Esophagus muscularis mucosa (tissue), 4 donors: ENCODE measurements around the gene CTSW. TPM values are rescaled to one million over a fixed set of nuclear protein-coding genes. Genes with fewer than 3 reads are reported as not detected.

ENCODE experiments used
- DNase-seq: peaks from one replicate; pipeline ENCODE4 v3.0.0-alpha.2; 2017; ENCODE audit errors: extremely low spot score
- H3K27ac ChIP-seq, 4 donors: fragments of 200-600 bp; sonication (generic); replicated peaks in 1 of 4; 1 replicate in 3 of 4; 2 replicates in 1 of 4; pipeline ENCODE4 v1.5.1; 2016 to 2019; ENCODE audit warnings: mild to moderate bottlenecking in 1 of 4
- H3K27me3 ChIP-seq, 4 donors: fragments of 200-600 bp; sonication (generic); one replicate each; pipeline versions ENCODE4 v1.5.1 to v1.6.0; 2016 to 2019
- H3K36me3 ChIP-seq, 4 donors: fragments of 200-600 bp; sonication (generic); one replicate each; pipeline ENCODE4 v1.5.1; 2016 to 2019
- H3K4me1 ChIP-seq, 4 donors: fragments of 200-600 bp; sonication (generic); one replicate each; pipeline ENCODE4 v1.5.1; 2016 to 2019
- H3K4me3 ChIP-seq, 4 donors: fragments of 200-600 bp; sonication (generic); 1 replicate in 2 of 4; 2 replicates in 2 of 4; pipeline ENCODE4 v1.5.1; 2016 to 2019; ENCODE audit warnings: mild to moderate bottlenecking in 4 of 4, moderate library complexity in 1 of 4
- H3K9me3 ChIP-seq, 4 donors: fragments of 200-600 bp; sonication (generic); 1 replicate in 3 of 4; 2 replicates in 1 of 4; pipeline ENCODE4 v1.5.1; 2016 to 2019
- EP300 ChIP-seq: sonication (generic); formaldehyde crosslinking; IDR thresholded peaks from one replicate; pipeline ENCODE4 v1.6.1; 2017; ENCODE audit warnings: antibody characterized with exemption
- POLR2A ChIP-seq: fragments of 450-650 bp; IDR thresholded peaks from one replicate; pipeline ENCODE4 v1.6.1; 2017; ENCODE audit warnings: antibody characterized with exemption, moderate library complexity, mild to moderate bottlenecking, low read depth
- POLR2AphosphoS5 ChIP-seq, 2 donors: sonication (generic); formaldehyde crosslinking; IDR thresholded peaks; one replicate each; pipeline ENCODE4 v1.6.1; 2017; ENCODE audit warnings: antibody characterized with exemption in 2 of 2
- WGBS: methylation state at CpG from one replicate; pipeline ENCODE4 v1.1.5; 2018; 5-methylcytosine and 5-hydroxymethylcytosine counted together
- intact Hi-C: fragments of 100-400 bp; cut with DNase I; formaldehyde crosslinking; loops from one replicate; pipeline ENCODE4 v1.15.1; 2023
- total RNA-seq, 4 donors: library from RNA; depleted of rRNA; stranded (reverse); fragments of >200 nt; gene quantifications; one replicate each; pipeline versions ENCODE4 v1.1.0 to v1.2.1, GENCODE V29; 2016
- TF ChIP-seq, protein P1 (sequence below), 3 experiments: fragments of 200-600 bp in 2 of 3; fragments of 450-650 bp in 1 of 3; sonication (generic) in 2 of 3; IDR thresholded peaks; one replicate each; pipeline ENCODE4 v1.5.1; 2017 to 2019; ENCODE audit warnings: antibody characterized with exemption in 3 of 3, mild to moderate bottlenecking in 2 of 3, moderate library complexity in 1 of 3

Gene CTSW
- total RNA-seq, 4 donors from 2014 or later, result 0.83 to 2.7 (median 1.5) TPM

DNA sequence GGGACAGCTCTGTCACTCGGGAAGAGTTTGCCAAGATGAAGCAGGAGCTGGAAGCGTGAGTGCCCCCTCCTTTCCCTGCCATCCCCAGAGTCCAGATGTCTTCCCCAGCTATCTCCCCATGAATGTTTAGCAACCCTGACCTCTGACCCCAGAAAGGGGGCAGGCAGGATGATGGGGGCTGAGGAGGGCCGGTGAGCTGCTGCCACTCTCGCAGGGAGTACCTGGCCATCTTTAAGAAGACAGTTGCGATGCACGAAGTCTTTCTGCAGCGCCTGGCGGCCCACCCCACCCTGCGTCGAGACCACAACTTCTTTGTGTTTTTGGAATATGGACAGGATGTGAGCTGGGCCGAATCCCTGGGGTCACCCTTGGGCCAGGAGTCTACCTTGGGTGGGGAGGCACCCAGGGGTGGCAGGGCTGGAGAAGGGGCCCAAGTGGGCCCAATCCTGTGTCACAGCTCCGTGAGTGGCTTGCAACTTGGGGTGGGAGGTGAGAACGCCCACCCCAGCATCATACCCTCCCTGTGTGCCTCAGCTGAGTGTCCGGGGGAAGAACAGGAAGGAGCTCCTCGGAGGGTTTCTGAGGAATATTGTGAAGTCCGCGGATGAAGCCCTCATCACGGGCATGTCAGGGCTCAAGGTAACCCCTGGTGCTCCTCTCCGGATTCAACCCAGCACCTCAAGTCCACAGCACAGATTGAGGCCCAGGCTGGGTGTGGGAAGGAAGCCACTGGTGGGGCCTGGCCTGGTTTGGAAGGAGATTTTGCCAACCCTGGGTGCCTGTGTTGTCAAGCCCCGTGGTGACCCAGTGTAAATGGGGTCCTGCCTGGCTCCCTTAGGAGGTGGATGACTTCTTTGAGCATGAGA is 29.2 kb upstream of the CTSW start:
- DNase-seq, result no peak

DNA sequence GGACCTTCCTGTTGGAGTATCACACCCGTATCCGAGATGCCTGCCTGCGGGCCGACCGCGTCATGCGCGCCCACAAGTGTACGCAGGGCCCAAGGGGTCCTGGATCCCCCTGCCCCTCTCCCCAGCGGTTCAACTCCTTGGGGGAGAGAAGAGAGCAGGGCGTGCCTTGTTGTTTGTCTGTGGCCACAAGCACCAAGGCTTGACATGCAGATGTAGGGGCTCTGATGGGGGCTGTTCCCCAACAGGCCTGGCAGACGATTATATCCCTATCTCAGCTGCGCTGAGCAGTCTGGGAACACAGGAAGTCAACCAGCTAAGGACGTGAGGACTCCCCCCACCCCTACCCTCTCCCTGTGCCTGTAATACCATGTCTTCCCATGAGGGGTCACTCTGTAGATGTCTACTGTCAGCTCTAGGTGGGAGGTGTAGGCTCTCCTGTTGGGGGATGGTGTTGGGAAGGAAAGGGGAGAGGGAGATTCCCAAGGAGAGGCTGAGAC is 28.5 kb upstream of the CTSW start:
- Histone ChIP-seq H3K4me1 (peaks cover 13 to 42% (median 31%) of the 10 kb centered on the region in 4 donors), H3K27ac (no peak overlapping the region), H3K4me3 (no peak overlapping the region), H3K9me3 (peaks cover 0 to 9% (median 3%) of the 10 kb centered on the region in 4 donors), H3K36me3 (peaks cover 22 to 59% (median 58%) of the 10 kb centered on the region in 4 donors), H3K27me3 (no peaks in the 10 kb centered on the region)
- TF ChIP-seq EP300 (no peak), POLR2AphosphoS5 (IDR thresholded peaks at IDR 0.05) (peak in 1 of 2 donors; percentile 20), POLR2A (no peak)
- TF ChIP-seq, protein P1, sequence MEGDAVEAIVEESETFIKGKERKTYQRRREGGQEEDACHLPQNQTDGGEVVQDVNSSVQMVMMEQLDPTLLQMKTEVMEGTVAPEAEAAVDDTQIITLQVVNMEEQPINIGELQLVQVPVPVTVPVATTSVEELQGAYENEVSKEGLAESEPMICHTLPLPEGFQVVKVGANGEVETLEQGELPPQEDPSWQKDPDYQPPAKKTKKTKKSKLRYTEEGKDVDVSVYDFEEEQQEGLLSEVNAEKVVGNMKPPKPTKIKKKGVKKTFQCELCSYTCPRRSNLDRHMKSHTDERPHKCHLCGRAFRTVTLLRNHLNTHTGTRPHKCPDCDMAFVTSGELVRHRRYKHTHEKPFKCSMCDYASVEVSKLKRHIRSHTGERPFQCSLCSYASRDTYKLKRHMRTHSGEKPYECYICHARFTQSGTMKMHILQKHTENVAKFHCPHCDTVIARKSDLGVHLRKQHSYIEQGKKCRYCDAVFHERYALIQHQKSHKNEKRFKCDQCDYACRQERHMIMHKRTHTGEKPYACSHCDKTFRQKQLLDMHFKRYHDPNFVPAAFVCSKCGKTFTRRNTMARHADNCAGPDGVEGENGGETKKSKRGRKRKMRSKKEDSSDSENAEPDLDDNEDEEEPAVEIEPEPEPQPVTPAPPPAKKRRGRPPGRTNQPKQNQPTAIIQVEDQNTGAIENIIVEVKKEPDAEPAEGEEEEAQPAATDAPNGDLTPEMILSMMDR (IDR thresholded peaks at IDR 0.05), result peak in 1 of 3 experiments; percentile 43
- intact Hi-C loops, result no loop called here
- DNase-seq, result no peak
- WGBS, result 91% methylated on average over 13 of the region's 14 CpGs

More for the DNA sequence above, 29.2 kb upstream of the CTSW start:
- H3K9me3 ChIP-seq, result peaks cover 0 to 9% (median 3%) of the 10 kb centered on the region in 4 donors
- peaks cover 17 to 52% (median 51%) of the 10 kb centered on the region in 4 donors for H3K36me3 ChIP-seq
- 74% methylated on average over 18 of the region's 20 CpGs for WGBS
- H3K4me3 ChIP-seq, result no peak overlapping the region
- no peaks in the 10 kb centered on the region for H3K27me3 ChIP-seq
- TF ChIP-seq, protein P1 (IDR thresholded peaks at IDR 0.05), result no peak
- no peak for TF ChIP-seq POLR2AphosphoS5 (IDR thresholded peaks at IDR 0.05)
- TF ChIP-seq EP300, result no peak
- TF ChIP-seq POLR2A, result no peak
- intact Hi-C loops, result no loop called here
- H3K4me1 ChIP-seq, result peaks cover 6 to 35% (median 24%) of the 10 kb centered on the region in 4 donors
- H3K27ac ChIP-seq, result no peak overlapping the region

DNA sequence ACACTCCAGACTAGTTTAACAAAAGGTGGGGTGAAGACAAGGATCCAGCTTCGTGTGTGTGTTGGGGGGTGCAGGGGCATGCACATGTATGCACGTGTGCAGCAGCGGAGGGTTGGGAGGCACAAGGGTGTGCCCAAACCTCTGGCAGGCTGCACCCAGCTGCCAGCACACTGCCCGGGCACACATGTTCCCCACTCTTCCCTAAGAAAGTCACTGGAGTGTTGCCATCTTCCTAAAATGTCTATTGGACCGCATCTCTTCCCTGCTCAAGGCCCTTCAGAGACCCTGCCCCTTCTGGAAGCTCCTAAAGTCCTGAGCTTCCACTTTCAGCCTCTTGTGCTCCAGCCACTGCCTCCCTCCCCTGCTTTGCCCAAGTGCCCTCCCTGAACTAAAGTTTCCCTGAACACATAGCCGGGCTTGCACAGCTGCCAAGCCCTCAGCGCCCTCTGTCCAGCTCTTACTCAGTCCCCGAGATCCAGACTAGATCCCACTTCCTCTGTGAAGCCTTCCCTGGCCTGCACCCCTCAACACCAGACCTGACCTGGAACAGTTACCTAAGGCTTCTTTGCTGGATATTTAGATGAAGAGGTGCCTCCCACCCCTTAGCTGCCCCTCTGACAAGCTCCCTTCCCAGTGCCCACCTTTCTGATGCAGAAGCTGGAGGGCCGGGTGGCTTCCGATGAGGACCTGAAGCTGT is 27.7 kb upstream of the CTSW start:
- 79% methylated on average over 8 of the region's 10 CpGs for WGBS
- no peak for TF ChIP-seq POLR2AphosphoS5 (IDR thresholded peaks at IDR 0.05)
- intact Hi-C loops, result no loop called here
- Histone ChIP-seq H3K4me1 (peaks cover 21 to 49% (median 38%) of the 10 kb centered on the region in 4 donors), H3K9me3 (peaks cover 0 to 9% (median 3%) of the 10 kb centered on the region in 4 donors), H3K4me3 (no peak overlapping the region), H3K27ac (no peak overlapping the region), H3K27me3 (no peaks in the 10 kb centered on the region), H3K36me3 (peaks cover 22 to 65% (median 60%) of the 10 kb centered on the region in 4 donors)
- DNase-seq, result no peak

DNA sequence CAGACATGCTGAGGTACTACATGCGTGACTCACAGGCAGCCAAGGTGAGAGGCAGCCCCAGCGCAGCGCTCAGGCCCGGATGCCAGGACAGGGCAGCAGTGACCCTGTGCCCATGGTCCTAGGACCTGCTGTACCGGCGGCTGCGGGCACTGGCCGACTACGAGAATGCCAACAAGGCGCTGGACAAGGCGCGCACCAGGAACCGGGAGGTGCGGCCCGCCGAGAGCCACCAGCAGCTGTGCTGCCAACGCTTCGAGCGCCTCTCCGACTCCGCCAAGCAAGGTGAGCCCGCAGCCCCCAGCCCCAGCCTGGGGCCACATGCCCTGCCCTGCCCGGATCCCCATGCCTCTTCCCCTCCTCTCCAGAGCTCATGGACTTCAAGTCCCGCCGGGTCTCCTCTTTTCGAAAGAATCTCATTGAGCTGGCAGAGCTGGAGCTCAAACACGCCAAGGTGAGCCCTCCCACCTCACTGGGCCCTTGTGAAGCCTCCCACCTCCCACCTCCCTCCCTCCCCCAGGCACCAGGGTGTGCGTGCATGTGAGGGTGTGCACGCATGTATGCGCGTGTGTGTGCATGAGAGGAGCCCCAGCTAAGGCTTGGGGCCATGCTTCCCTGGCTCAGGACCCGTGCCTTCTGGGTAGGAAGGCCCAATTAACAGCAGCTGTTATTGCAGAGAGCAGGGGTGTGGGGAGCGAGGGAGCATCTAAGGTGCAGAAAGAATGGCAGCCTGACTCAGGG is 27.0 kb upstream of the CTSW start:
- WGBS, result 88% methylated on average over 25 of the region's 33 CpGs
- peak overlapping the region in 1 of 4 donors; percentile 19 for H3K27ac ChIP-seq
- H3K36me3 ChIP-seq, result peaks cover 22 to 65% (median 60%) of the 10 kb centered on the region in 4 donors
- intact Hi-C loops, result no loop called here
- TF ChIP-seq, protein P1 (IDR thresholded peaks at IDR 0.05), result no peak
- TF ChIP-seq EP300, result no peak
- no peak for TF ChIP-seq POLR2A
- no peak for TF ChIP-seq POLR2AphosphoS5 (IDR thresholded peaks at IDR 0.05)
- peaks cover 0 to 9% (median 3%) of the 10 kb centered on the region in 4 donors for H3K9me3 ChIP-seq
- H3K4me3 ChIP-seq, result no peak overlapping the region
- no peak for DNase-seq
- H3K4me1 ChIP-seq, result peaks cover 21 to 49% (median 38%) of the 10 kb centered on the region in 4 donors
- H3K27me3 ChIP-seq, result no peaks in the 10 kb centered on the region
